ENCODE measurements around the gene NPNT. TPM values are rescaled to one million over a fixed set of nuclear protein-coding genes. Genes with fewer than 3 reads are reported as not detected.

NPNT gene
- total RNA-seq, 4 donors from 2014 or later, result 3.8 to 12.4 (median 6.9) TPM

DNA sequence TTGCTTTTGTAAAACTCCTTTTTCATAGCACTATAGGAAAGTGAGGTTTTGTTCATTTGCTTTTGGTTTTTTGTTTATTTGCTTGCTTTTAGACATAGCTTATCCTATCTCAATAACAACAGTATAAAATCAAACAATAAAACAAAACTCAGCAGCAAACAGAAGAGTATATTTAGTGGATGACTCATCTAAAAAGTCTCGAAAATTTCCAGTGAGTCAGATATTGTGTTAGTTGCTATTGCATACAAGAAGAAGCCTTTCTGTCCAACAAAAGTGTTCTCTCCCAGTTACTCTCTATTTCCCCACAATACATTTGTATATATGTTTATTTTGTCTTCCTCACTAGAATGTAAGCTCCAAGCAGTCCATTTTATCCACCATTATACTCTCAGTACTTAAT, 36.0 kb upstream of the NPNT start:
- intact Hi-C loops (cut with DNase I; ENCODE audit: low total_unique reads), result no loop called here
- no peak for TF ChIP-seq POLR2A (IDR thresholded peaks at IDR 0.05)
- TF ChIP-seq, protein P1, sequence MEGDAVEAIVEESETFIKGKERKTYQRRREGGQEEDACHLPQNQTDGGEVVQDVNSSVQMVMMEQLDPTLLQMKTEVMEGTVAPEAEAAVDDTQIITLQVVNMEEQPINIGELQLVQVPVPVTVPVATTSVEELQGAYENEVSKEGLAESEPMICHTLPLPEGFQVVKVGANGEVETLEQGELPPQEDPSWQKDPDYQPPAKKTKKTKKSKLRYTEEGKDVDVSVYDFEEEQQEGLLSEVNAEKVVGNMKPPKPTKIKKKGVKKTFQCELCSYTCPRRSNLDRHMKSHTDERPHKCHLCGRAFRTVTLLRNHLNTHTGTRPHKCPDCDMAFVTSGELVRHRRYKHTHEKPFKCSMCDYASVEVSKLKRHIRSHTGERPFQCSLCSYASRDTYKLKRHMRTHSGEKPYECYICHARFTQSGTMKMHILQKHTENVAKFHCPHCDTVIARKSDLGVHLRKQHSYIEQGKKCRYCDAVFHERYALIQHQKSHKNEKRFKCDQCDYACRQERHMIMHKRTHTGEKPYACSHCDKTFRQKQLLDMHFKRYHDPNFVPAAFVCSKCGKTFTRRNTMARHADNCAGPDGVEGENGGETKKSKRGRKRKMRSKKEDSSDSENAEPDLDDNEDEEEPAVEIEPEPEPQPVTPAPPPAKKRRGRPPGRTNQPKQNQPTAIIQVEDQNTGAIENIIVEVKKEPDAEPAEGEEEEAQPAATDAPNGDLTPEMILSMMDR (IDR thresholded peaks at IDR 0.05), result no peak
- H3K4me3 ChIP-seq (ENCODE audit: low read depth, poor library complexity, severe bottlenecking), result no peak overlapping the region
- DNase-seq (ENCODE audit: low spot score in 2 of 2), result no peak
- WGBS, 2 donors, result 25 to 30% methylated on average over 1 of the region's 1 CpG

DNA sequence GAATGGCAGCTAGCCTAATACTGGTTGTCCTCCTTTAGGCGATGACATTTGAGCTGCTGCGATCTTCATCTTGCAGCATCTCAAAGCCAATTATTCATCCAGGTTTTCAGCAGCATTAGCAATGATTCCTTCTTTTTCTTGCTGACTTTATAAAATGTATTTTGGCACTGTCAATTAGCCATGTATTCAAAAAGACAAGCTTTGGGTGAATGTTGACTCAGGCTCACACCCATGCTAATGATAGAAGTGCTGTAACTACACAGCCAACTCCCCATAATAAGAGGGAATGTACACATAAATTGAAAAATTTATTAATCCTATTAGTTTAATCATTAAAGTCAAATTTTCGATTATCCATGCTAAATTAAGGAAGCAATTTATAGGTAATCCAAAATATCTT, 24.3 kb upstream of the NPNT start:
- no peak for TF ChIP-seq POLR2A (IDR thresholded peaks at IDR 0.05)
- TF ChIP-seq, protein P1 (IDR thresholded peaks at IDR 0.05), result no peak
- intact Hi-C loops (cut with DNase I; ENCODE audit: low total_unique reads), result no loop called here
- DNase-seq (ENCODE audit: low spot score in 2 of 2), result no peak
- WGBS, 2 donors, result 52 to 63% methylated on average over 3 of the region's 3 CpGs
- no peak overlapping the region for H3K4me3 ChIP-seq (ENCODE audit: low read depth, poor library complexity, severe bottlenecking)

DNA sequence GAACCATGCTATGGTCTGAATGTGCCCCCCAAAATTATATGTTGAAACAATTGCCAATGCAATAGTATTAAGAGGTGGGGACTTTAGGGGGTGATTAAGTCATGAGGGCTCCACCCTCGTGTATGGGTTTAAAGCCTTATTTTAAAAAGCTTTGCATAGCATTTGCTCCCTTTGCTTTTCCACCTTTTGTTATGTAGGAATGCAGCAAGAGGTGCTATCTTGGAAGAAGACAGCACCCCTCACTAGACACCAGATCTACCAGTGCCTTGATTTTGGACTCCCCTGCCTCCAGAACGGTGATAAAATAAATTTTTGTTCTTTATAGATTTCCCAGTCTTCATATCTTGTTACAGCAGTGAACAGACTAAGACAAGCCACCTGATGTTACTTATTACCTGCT, 23.3 kb upstream of the NPNT start:
- no peak for DNase-seq (ENCODE audit: low spot score in 2 of 2)
- intact Hi-C loops (cut with DNase I; ENCODE audit: low total_unique reads), result no loop called here
- no peak overlapping the region for H3K4me3 ChIP-seq (ENCODE audit: low read depth, poor library complexity, severe bottlenecking)
- no peak for TF ChIP-seq POLR2A (IDR thresholded peaks at IDR 0.05)
- TF ChIP-seq, protein P1 (IDR thresholded peaks at IDR 0.05), result no peak
- 69 to 78% methylated on average over 2 of the region's 2 CpGs for WGBS, 2 donors

DNA sequence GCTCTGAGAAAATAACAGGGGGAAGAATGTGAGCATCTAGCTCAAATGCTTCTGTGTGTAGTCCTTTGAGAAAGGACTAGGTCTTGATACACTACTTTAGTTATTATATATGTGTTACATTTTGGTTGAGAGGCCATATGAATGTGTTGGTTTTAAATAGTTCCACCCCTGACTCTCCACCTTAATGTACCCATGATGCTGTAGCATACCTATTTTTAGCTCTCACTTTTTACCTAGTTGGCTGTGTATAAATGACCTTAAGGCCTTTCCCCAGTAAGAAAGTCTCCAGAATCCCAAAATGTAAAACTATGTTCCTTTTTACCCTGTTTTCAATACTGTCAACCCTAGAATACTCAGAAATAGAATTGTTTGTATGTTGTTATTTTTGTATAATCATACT, 20.0 kb upstream of the NPNT start:
- H3K4me3 ChIP-seq (ENCODE audit: low read depth, poor library complexity, severe bottlenecking), result no peak overlapping the region
- TF ChIP-seq, protein P1 (IDR thresholded peaks at IDR 0.05), result no peak
- TF ChIP-seq POLR2A (IDR thresholded peaks at IDR 0.05), result no peak
- intact Hi-C loops (cut with DNase I; ENCODE audit: low total_unique reads), result no loop called here
- no peak for DNase-seq (ENCODE audit: low spot score in 2 of 2)

DNA sequence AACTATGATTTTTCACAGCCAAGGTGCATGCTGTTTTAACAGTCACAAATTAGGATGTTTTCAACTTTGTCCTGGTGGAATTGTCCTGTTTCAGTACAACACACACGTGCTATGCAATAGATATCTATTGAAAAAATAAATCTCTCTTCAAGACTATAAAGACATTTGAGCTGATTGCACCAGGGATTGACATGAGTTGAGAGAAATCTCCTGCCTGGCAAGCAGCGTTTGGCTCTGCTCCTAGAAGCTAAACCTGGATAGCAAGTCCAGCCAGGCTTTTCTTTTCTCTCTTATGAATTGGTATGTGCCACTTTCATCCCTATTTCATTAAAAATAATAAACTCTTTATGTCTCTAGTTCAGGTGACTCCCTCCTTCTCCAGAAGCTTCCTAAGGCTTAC, 16.6 kb upstream of the NPNT start:
- TF ChIP-seq, protein P1 (IDR thresholded peaks at IDR 0.05), result no peak
- TF ChIP-seq POLR2A (IDR thresholded peaks at IDR 0.05), result no peak
- WGBS, 2 donors, result 29 to 40% methylated on average over 2 of the region's 2 CpGs
- DNase-seq (ENCODE audit: low spot score in 2 of 2), result no peak
- intact Hi-C loops (cut with DNase I; ENCODE audit: low total_unique reads), result no loop called here
- no peak overlapping the region for H3K4me3 ChIP-seq (ENCODE audit: low read depth, poor library complexity, severe bottlenecking)

DNA sequence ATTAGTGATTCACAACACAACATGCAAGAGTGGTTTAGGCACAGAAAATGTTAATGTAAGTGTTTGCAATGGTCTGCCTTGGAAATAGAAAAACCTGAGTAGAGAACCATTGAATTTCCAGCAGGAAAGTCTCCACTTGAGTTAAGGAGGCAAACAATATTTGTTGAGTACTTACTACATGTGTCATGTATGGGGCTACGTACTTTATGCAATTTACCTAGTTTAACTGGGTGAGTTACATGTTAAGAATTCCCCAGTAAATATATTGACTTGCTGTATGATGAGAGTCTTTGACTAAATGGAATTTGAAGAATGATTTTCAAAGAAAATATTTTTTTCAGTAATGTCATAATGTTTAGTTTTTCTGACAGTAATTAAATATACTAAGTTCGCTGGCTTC, 7.8 kb upstream of the NPNT start:
- TF ChIP-seq, protein P1 (IDR thresholded peaks at IDR 0.05), result no peak
- TF ChIP-seq POLR2A (IDR thresholded peaks at IDR 0.05), result no peak
- 84 to 89% methylated on average over 2 of the region's 2 CpGs for WGBS, 2 donors
- intact Hi-C loops (cut with DNase I; ENCODE audit: low total_unique reads), result no loop called here
- no peak for DNase-seq (ENCODE audit: low spot score in 2 of 2)
- H3K4me3 ChIP-seq (ENCODE audit: low read depth, poor library complexity, severe bottlenecking), result no peak overlapping the region

Data from lower leg skin (tissue), 4 donors.